H1 (cell line): ENCODE data around the gene MCF2L2. TPM values are rescaled to one million over a fixed set of nuclear protein-coding genes. Genes with fewer than 3 reads are reported as not detected.

Source experiments
- HDAC2 ChIP-seq, 2 experiments: fragments of 300-600 bp in 1 of 2; sonication (generic) in 1 of 2; IDR thresholded peaks; 2 replicates each; pipeline ENCODE4 v1.6.1; 2011 to 2012; ENCODE audit warnings: low read depth in 2 of 2, low read length in 2 of 2, mild to moderate bottlenecking in 2 of 2, moderate library complexity in 2 of 2, borderline replicate concordance in 1 of 2, inconsistent platforms in 1 of 2
- MAFK ChIP-seq: IDR thresholded peaks from 2 replicates; pipeline ENCODE4 v1.6.1; 2012; ENCODE audit warnings: low read depth, mild to moderate bottlenecking, improper control_type of control experiment, low read length
- PHF8 ChIP-seq: fragments of 200-600 bp; sonication (generic); conservative IDR thresholded peaks from 2 replicates; pipeline ENCODE4 v1.7.1; 2012; ENCODE audit warnings: low read depth, mild to moderate bottlenecking, inconsistent platforms, low read length, moderate library complexity
- TBP ChIP-seq: IDR thresholded peaks from 2 replicates; pipeline ENCODE4 v1.6.1; 2011; ENCODE audit warnings: low read depth, low read length, improper control_type of control experiment
- polyA plus RNA-seq, 7 experiments: library from polyadenylated mRNA; depleted of rRNA in 3 of 7; stranded (reverse) in 5 of 7; unstranded in 2 of 7; fragments of >200 nt in 5 of 7; fragments of 200-250 nt in 2 of 7; gene quantifications; 1 replicate in 5 of 7; 2 replicates in 1 of 7; 4 replicates in 1 of 7; pipeline versions ENCODE4 v1.2.1 to v1.2.3, GENCODE V29; 2011 to 2013; ENCODE audit warnings: missing spikeins in 2 of 7, mixed read lengths in 2 of 7
- total RNA-seq: library from RNA; stranded (reverse); fragmentation: NEBNext Ultra II Directional; extraction: Animal tissue kit (Norgen Biotek cat#: 25700); gene quantifications from 2 replicates; pipeline ENCODE4 v1.2.1, GENCODE V29; 2021
- TF ChIP-seq, protein P1 (sequence below): IDR thresholded peaks from 2 replicates; pipeline ENCODE4 v1.6.1; 2011; ENCODE audit warnings: low read length, improper control_type of control experiment

The MCF2L2 gene
- total and polyA plus RNA-seq, 2 of the 8 experiments (the other 6 are each of a cell fraction or from before 2014, with no cell fraction given) = 4.1 to 13.7 TPM

DNA sequence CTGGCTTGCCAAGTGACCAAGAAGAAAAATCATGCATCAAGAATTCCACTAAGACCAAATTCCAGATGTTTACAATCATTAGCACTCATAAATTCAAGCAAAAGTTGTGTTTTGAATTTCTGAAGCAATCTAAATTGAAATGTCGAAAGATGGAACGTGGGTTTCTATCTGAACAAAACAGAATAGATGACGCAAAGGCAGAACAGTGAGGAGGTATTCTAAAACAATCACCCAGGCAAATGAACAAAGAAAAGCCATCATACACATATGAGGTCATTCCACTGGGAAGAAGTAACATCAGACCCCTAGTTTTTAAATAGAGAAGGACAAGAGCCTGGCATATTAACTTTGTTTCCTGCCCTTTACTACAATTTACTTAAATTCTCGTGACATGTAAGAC, 58.0 kb downstream of the MCF2L2 start (continued):
- no peak for TF ChIP-seq PHF8
- TF ChIP-seq TBP = no peak
- TF ChIP-seq, protein P1, sequence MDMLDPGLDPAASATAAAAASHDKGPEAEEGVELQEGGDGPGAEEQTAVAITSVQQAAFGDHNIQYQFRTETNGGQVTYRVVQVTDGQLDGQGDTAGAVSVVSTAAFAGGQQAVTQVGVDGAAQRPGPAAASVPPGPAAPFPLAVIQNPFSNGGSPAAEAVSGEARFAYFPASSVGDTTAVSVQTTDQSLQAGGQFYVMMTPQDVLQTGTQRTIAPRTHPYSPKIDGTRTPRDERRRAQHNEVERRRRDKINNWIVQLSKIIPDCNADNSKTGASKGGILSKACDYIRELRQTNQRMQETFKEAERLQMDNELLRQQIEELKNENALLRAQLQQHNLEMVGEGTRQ = no peak
- no peak for TF ChIP-seq HDAC2 (IDR thresholded peaks at IDR 0.05; ENCODE audit: borderline replicate concordance in 1 of 2, low read depth in 2 of 2, low read length in 2 of 2)
- TF ChIP-seq MAFK = no peak
- TF ChIP-seq, all 59 proteins: peak for 0
